ENCODE data around the gene MED17.

Gene MED17

GRCh38 chr11:93783765-93784144 is 327 bp upstream of the MED17 start:
- no peaks in the 10 kb centered on the region for H3K9me3 ChIP-seq (ENCODE audit: control insufficient read depth in 1 of 2, low read length in 2 of 2)
- peaks cover 2 to 4% of the 10 kb centered on the region in 2 donors for H3K36me3 ChIP-seq (ENCODE audit: control insufficient read depth in 1 of 2, insufficient read depth in 2 of 2, low read length in 2 of 2)
- H3K4me3 ChIP-seq (ENCODE audit: low read depth in 1 of 2, low read length in 2 of 2): peak overlapping the region; percentile 95 to 99
- H3K27ac ChIP-seq (ENCODE audit: low read length): peak overlapping the region; percentile 90
- no peaks in the 10 kb centered on the region for H3K27me3 ChIP-seq (ENCODE audit: low read depth, low read length)
- peaks cover 0 to 26% of the 10 kb centered on the region in 2 donors for H3K4me1 ChIP-seq (ENCODE audit: control insufficient read depth in 1 of 2, insufficient read depth in 2 of 2, low read length in 2 of 2)

- Histone ChIP-seq H3K9me3 (ENCODE audit: control insufficient read depth in 1 of 2, low read length in 2 of 2) (no peaks in the 10 kb centered on the region), H3K36me3 (ENCODE audit: control insufficient read depth in 1 of 2, insufficient read depth in 2 of 2, low read length in 2 of 2) (peaks cover 10% of the 10 kb centered on the region in 2 donors), H3K4me3 (ENCODE audit: low read depth in 1 of 2, low read length in 2 of 2) (peak overlapping the region; percentile 95 to 99), H3K4me1 (ENCODE audit: control insufficient read depth in 1 of 2, insufficient read depth in 2 of 2, low read length in 2 of 2) (peaks cover 0 to 26% of the 10 kb centered on the region in 2 donors), H3K27me3 (ENCODE audit: low read depth, low read length) (no peaks in the 10 kb centered on the region), H3K27ac (ENCODE audit: low read length) (peak overlapping the region; percentile 90)
These were observed 866 bp downstream of the MED17 start for GRCh38 chr11:93784935-93785360.

DNA sequence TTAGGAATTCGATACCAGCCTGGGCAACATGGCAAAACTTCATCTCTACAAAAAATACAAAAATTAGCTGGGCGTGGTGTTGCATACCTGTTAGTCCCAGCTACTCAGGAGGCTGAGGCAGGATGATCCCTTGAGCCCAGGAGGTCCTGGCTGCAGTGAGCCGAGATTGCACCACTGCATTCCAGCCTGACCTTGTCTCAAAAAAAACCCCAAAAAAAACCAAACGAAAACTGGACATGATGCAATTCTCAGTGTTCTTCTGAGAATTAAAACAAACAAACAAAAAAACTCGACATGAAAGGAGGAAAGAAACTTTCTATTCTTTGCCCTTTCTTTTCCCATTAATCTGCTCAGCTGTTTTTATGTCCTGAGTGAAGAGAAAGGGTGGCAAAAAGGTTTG is 7.4 kb downstream of the MED17 start:
- Histone ChIP-seq H3K27me3 (ENCODE audit: low read depth, low read length) (no peaks in the 10 kb centered on the region), H3K36me3 (ENCODE audit: control insufficient read depth in 1 of 2, insufficient read depth in 2 of 2, low read length in 2 of 2) (peaks cover 58 to 71% of the 10 kb centered on the region in 2 donors), H3K9me3 (ENCODE audit: control insufficient read depth in 1 of 2, low read length in 2 of 2) (no peaks in the 10 kb centered on the region), H3K4me1 (ENCODE audit: control insufficient read depth in 1 of 2, insufficient read depth in 2 of 2, low read length in 2 of 2) (peaks cover 0 to 9% of the 10 kb centered on the region in 2 donors), H3K27ac (ENCODE audit: low read length) (no peak overlapping the region), H3K4me3 (ENCODE audit: low read depth in 1 of 2, low read length in 2 of 2) (no peak overlapping the region)

DNA sequence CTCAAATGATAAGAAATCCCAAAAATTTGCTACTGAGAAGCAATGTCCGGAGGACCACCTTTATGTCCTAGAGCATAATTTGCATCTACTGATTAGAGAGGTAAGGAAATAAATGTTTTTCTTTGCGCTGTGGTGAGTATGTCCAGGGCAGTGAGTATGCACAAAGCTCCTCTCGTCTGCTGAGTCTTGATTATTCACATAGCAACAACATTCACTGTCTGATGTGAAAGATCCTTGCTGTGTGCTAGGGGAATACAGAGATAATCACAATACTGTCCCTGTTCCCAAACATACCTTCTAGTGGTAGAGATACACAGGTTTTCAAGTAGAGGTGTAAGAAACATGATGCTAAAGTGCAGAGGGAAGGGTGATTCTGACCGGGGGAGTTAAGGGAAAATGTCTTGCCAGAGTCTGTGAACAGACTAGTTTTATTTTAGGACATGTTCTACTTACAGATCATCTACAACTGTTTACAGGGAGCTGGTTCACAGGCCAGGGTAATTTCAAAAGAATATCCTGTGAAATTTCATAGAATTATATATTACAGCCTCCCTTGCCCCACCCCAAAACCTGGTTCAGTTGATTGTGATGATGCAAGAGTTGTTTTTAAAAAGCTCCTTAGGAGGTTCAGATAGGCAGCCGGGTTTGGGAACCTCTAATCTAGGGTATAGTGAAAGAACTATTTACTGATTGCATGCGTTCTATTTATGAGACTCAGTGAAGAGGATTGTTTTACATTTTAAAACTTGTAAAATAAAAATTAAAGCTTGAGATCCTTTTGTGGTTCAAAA is 12.6 kb downstream of the MED17 start:
- no peaks in the 10 kb centered on the region for H3K4me1 ChIP-seq (ENCODE audit: control insufficient read depth in 1 of 2, insufficient read depth in 2 of 2, low read length in 2 of 2)
- peaks cover 60 to 81% of the 10 kb centered on the region in 2 donors for H3K36me3 ChIP-seq (ENCODE audit: control insufficient read depth in 1 of 2, insufficient read depth in 2 of 2, low read length in 2 of 2)
- H3K4me3 ChIP-seq (ENCODE audit: low read depth in 1 of 2, low read length in 2 of 2): no peak overlapping the region
- H3K27ac ChIP-seq (ENCODE audit: low read length): no peak overlapping the region
- H3K27me3 ChIP-seq (ENCODE audit: low read depth, low read length): no peaks in the 10 kb centered on the region
- H3K9me3 ChIP-seq (ENCODE audit: control insufficient read depth in 1 of 2, low read length in 2 of 2): no peaks in the 10 kb centered on the region

- Histone ChIP-seq H3K9me3 (ENCODE audit: control insufficient read depth in 1 of 2, low read length in 2 of 2) (no peaks in the 10 kb centered on the region), H3K27ac (ENCODE audit: low read length) (no peak overlapping the region), H3K4me3 (ENCODE audit: low read depth in 1 of 2, low read length in 2 of 2) (no peak overlapping the region), H3K4me1 (ENCODE audit: control insufficient read depth in 1 of 2, insufficient read depth in 2 of 2, low read length in 2 of 2) (no peaks in the 10 kb centered on the region), H3K36me3 (ENCODE audit: control insufficient read depth in 1 of 2, insufficient read depth in 2 of 2, low read length in 2 of 2) (peaks cover 46 to 58% of the 10 kb centered on the region in 2 donors), H3K27me3 (ENCODE audit: low read depth, low read length) (no peaks in the 10 kb centered on the region)
These were observed 17.3 kb downstream of the MED17 start for GRCh38 chr11:93801366-93801765.

DNA sequence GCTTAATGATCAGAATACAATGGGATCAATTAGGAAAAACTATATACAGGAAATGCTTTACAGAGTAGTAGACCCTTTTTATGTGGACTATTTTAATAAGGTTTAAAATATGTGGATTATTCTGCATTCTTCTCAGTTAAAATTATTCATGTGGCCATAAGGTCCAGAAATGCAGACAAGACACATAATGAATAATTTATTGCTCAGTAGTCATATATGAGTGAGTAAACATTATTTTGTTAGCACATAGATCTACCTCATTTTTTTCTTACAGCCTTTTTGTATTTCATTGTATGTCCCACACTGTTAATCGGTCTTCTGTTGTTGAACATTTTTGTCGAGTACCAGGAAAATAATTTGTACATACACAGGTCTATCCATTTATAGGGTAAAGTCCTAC is 20.8 kb downstream of the MED17 start:
- H3K36me3 ChIP-seq (ENCODE audit: control insufficient read depth in 1 of 2, insufficient read depth in 2 of 2, low read length in 2 of 2): peaks cover 36 to 47% of the 10 kb centered on the region in 2 donors
- H3K4me1 ChIP-seq (ENCODE audit: control insufficient read depth in 1 of 2, insufficient read depth in 2 of 2, low read length in 2 of 2): no peaks in the 10 kb centered on the region
- no peak overlapping the region for H3K4me3 ChIP-seq (ENCODE audit: low read depth in 1 of 2, low read length in 2 of 2)
- H3K27me3 ChIP-seq (ENCODE audit: low read depth, low read length): no peaks in the 10 kb centered on the region
- no peaks in the 10 kb centered on the region for H3K9me3 ChIP-seq (ENCODE audit: control insufficient read depth in 1 of 2, low read length in 2 of 2)
- H3K27ac ChIP-seq (ENCODE audit: low read length): no peak overlapping the region

- Histone ChIP-seq H3K27me3 (ENCODE audit: low read depth, low read length) (no peaks in the 10 kb centered on the region), H3K9me3 (ENCODE audit: control insufficient read depth in 1 of 2, low read length in 2 of 2) (no peaks in the 10 kb centered on the region), H3K36me3 (ENCODE audit: control insufficient read depth in 1 of 2, insufficient read depth in 2 of 2, low read length in 2 of 2) (peaks cover 45 to 65% of the 10 kb centered on the region in 2 donors), H3K4me1 (ENCODE audit: control insufficient read depth in 1 of 2, insufficient read depth in 2 of 2, low read length in 2 of 2) (no peaks in the 10 kb centered on the region), H3K27ac (ENCODE audit: low read length) (no peak overlapping the region), H3K4me3 (ENCODE audit: low read depth in 1 of 2, low read length in 2 of 2) (no peak overlapping the region)
These were observed 23.9 kb downstream of the MED17 start for GRCh38 chr11:93807980-93808379.

DNA sequence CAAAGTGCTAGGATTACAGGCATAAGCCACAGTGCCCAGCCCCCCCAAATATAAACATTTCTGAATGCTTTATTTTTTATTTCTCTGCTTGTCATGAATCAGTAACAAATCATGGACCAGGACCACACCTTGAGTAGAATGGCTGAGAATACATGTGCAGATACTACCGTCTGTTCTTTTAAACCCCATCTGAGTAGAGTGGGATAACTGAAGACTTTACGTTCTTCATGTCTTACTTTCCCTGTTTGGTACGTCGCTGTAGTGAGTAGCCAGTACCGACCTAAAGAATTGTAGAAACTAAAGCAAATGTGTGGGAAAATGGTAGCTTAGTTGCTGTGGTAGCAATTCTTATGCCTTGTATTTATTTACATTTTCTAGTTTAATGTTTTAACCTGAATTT is 29.9 kb downstream of the MED17 start:
- H3K9me3 ChIP-seq (ENCODE audit: control insufficient read depth in 1 of 2, low read length in 2 of 2): no peaks in the 10 kb centered on the region
- H3K4me3 ChIP-seq (ENCODE audit: low read depth in 1 of 2, low read length in 2 of 2): no peak overlapping the region
- H3K4me1 ChIP-seq (ENCODE audit: control insufficient read depth in 1 of 2, insufficient read depth in 2 of 2, low read length in 2 of 2): peaks cover 0 to 10% of the 10 kb centered on the region in 2 donors
- no peak overlapping the region for H3K27ac ChIP-seq (ENCODE audit: low read length)
- no peaks in the 10 kb centered on the region for H3K27me3 ChIP-seq (ENCODE audit: low read depth, low read length)
- peaks cover 46 to 51% of the 10 kb centered on the region in 2 donors for H3K36me3 ChIP-seq (ENCODE audit: control insufficient read depth in 1 of 2, insufficient read depth in 2 of 2, low read length in 2 of 2)

GRCh38 chr11:93814966-93815633 is 31.0 kb downstream of the MED17 start:
- Histone ChIP-seq H3K4me1 (ENCODE audit: control insufficient read depth in 1 of 2, insufficient read depth in 2 of 2, low read length in 2 of 2) (peaks cover 0 to 10% of the 10 kb centered on the region in 2 donors), H3K27me3 (ENCODE audit: low read depth, low read length) (no peaks in the 10 kb centered on the region), H3K36me3 (ENCODE audit: control insufficient read depth in 1 of 2, insufficient read depth in 2 of 2, low read length in 2 of 2) (peaks cover 37 to 41% of the 10 kb centered on the region in 2 donors), H3K4me3 (ENCODE audit: low read depth in 1 of 2, low read length in 2 of 2) (no peak overlapping the region), H3K27ac (ENCODE audit: low read length) (no peak overlapping the region), H3K9me3 (ENCODE audit: control insufficient read depth in 1 of 2, low read length in 2 of 2) (no peaks in the 10 kb centered on the region)

DNA sequence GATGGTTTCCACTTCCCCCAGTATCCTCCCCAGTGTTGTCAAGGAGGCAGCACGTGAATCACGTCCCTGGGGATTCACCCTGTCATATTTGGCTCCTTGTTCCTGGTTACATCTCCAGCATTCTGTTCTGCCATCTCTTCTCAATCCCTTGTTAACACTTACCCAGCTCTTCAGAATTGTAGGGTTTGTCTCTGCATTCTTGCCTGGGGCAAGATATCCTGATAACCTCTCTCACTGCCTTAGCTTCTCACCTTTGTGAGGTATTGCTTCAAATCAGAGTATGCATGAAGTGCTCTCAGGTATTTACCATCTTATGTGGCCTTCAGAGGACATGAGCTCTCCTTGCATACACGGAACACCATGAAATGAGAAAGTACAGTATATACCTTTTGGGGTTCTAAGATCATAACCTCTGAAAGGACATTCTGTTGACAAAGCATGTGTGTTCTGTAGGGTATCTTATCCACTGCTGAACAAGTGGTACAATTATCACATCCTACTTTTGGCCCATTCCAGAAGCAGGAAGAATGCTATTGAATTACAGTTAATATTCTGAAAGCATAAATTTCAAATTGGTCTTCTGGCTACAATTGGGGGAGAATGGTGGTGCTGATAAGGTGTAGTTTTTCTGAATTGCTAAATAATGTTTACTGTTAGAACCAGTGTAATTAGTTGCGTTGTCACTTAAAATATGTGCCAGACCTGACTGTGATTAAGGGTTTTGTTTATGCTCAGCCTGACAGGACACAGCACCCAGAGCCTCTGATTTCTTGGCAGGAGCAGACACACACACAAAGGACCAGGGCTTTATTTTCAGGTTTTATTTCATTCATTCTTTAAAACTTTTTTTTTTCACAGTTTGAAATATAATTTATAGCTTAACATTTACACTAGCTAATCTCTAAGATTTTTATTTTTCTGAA is 33.6 kb downstream of the MED17 start:
- H3K9me3 ChIP-seq (ENCODE audit: control insufficient read depth in 1 of 2, low read length in 2 of 2): no peaks in the 10 kb centered on the region
- no peaks in the 10 kb centered on the region for H3K27me3 ChIP-seq (ENCODE audit: low read depth, low read length)
- H3K4me1 ChIP-seq (ENCODE audit: control insufficient read depth in 1 of 2, insufficient read depth in 2 of 2, low read length in 2 of 2): peaks cover 0 to 10% of the 10 kb centered on the region in 2 donors
- peaks cover 19% of the 10 kb centered on the region in 2 donors for H3K36me3 ChIP-seq (ENCODE audit: control insufficient read depth in 1 of 2, insufficient read depth in 2 of 2, low read length in 2 of 2)
- no peak overlapping the region for H3K4me3 ChIP-seq (ENCODE audit: low read depth in 1 of 2, low read length in 2 of 2)
- no peak overlapping the region for H3K27ac ChIP-seq (ENCODE audit: low read length)

Data from muscle layer of duodenum (tissue), 2 donors.